K562 (cell line): Measurements from ENCODE around the gene CBX3. TPM values are rescaled to one million over a fixed set of nuclear protein-coding genes. Genes with fewer than 3 reads are reported as not detected.
A peak's percentile ranks its signal among the peaks of the same experiment; 100 is the strongest.

Experiments used
- BHLHE40 ChIP-seq: IDR thresholded peaks from 2 replicates; pipeline ENCODE4 v1.6.1; 2011; ENCODE audit warnings: low read length, improper control_type of control experiment
- CHD2 ChIP-seq: IDR thresholded peaks from 2 replicates; pipeline ENCODE4 v1.6.1; 2011; ENCODE audit warnings: low read depth, low read length
- COPS2 ChIP-seq: fragments of 450-650 bp; conservative IDR thresholded peaks from 2 replicates; pipeline ENCODE4 v1.6.1; 2016; ENCODE audit warnings: mild to moderate bottlenecking, moderate library complexity
- HDAC1 ChIP-seq, 2 experiments: fragments of 450-650 bp; IDR thresholded peaks; 2 replicates each; pipeline ENCODE4 v1.6.1; 2016 to 2017; ENCODE audit warnings: inconsistent platforms in 1 of 2, mild to moderate bottlenecking in 1 of 2, moderate library complexity in 1 of 2
- NUFIP1 ChIP-seq: fragments of 450-650 bp; IDR thresholded peaks from 2 replicates; pipeline ENCODE4 v1.6.1; 2018; ENCODE audit not compliant: partially characterized antibody
- RAD51 ChIP-seq: fragments of 450-650 bp; IDR thresholded peaks from 2 replicates; pipeline ENCODE4 v1.7.1; 2016; ENCODE audit warnings: low read depth, mild to moderate bottlenecking, borderline replicate concordance
- THRAP3 ChIP-seq: fragments of 450-650 bp; IDR thresholded peaks from 2 replicates; pipeline ENCODE4 v1.6.1; 2016; ENCODE audit warnings: mild to moderate bottlenecking, inconsistent platforms, borderline replicate concordance
- U2AF1 ChIP-seq: fragments of 200-400 bp; formaldehyde crosslinking; optimal IDR thresholded peaks from 2 replicates; pipeline ENCODE3; 2017; ENCODE audit warnings: mild to moderate bottlenecking, low read depth, low read length, moderate library complexity
- ZNF134 ChIP-seq: fragments of 250-450 bp; sonication (Bioruptor Pico); conservative IDR thresholded peaks from 2 replicates; pipeline ENCODE4 v1.4.0; 2020
- ZNF253 ChIP-seq: fragments of 250-450 bp; sonication (Bioruptor Pico); conservative IDR thresholded peaks from 2 replicates; pipeline ENCODE4 v1.6.1; 2021; ENCODE audit warnings: mild to moderate bottlenecking
- ZNF699 ChIP-seq: fragments of 250-450 bp; sonication (Bioruptor Pico); IDR thresholded peaks from 2 replicates; pipeline ENCODE4 v1.8.0; 2021; ENCODE audit warnings: mild to moderate bottlenecking, moderate library complexity; ENCODE audit not compliant: insufficient replicate concordance
- ZNF76 ChIP-seq: fragments of 250-450 bp; sonication (Bioruptor Pico); IDR thresholded peaks from 2 replicates; pipeline ENCODE4 v1.4.0; 2020; ENCODE audit warnings: mild to moderate bottlenecking, moderate library complexity, borderline replicate concordance
- polyA plus RNA-seq, 8 experiments: library from polyadenylated mRNA; depleted of rRNA in 4 of 8; stranded (reverse) in 5 of 8; unstranded in 3 of 8; fragments of >200 nt; fragmentation: Nextera tagmentation in 2 of 8; fragmentation: Illumina TruSeq in 1 of 8; extraction: Ambion mirVana in 2 of 8; extraction: Trizol in 1 of 8; gene quantifications; 2 replicates each; pipeline versions ENCODE4 v1.2.1 to v1.2.3, GENCODE V29; 2011 to 2014; ENCODE audit warnings: inconsistent platforms in 1 of 8, missing spikeins in 1 of 8
- total RNA-seq, 7 experiments: library from RNA; depleted of rRNA in 6 of 7; stranded (reverse); fragments of >200 nt in 6 of 7; fragmentation: Illumina TruSeq in 2 of 7; extraction: Trizol in 2 of 7; gene quantifications; 2 replicates each; pipeline versions ENCODE4 v1.2.1 to v1.2.3, GENCODE V29; 2011 to 2021; ENCODE audit warnings: low replicate concordance in 1 of 7
- TF ChIP-seq, protein P1 (sequence below): sonication (generic); formaldehyde crosslinking; IDR thresholded peaks from 2 replicates; pipeline ENCODE4 v1.8.0; 2022; ENCODE audit warnings: missing genetic modification reagents, mild to moderate bottlenecking, borderline replicate concordance
- TF ChIP-seq, protein P2 (sequence below), 2 experiments: fragments of 450-650 bp in 1 of 2; sonication (generic) in 1 of 2; formaldehyde crosslinking in 1 of 2; IDR thresholded peaks; 2 replicates each; pipeline versions ENCODE4 v1.7.1 to v1.9.0; 2016 to 2022; ENCODE audit warnings: inconsistent platforms in 1 of 2, mild to moderate bottlenecking in 1 of 2, missing genetic modification reagents in 1 of 2
- TF ChIP-seq, protein P3 (sequence below): sonication (generic); formaldehyde crosslinking; IDR thresholded peaks from 2 replicates; pipeline ENCODE4 v1.8.1; 2023; ENCODE audit warnings: mild to moderate bottlenecking, missing genetic modification reagents, moderate library complexity

The CBX3 gene
- total and polyA plus RNA-seq, 9 of the 15 experiments (the other 6 are each of a cell fraction or from before 2014, with no cell fraction given): 198 to 413 (median 328) TPM

DNA sequence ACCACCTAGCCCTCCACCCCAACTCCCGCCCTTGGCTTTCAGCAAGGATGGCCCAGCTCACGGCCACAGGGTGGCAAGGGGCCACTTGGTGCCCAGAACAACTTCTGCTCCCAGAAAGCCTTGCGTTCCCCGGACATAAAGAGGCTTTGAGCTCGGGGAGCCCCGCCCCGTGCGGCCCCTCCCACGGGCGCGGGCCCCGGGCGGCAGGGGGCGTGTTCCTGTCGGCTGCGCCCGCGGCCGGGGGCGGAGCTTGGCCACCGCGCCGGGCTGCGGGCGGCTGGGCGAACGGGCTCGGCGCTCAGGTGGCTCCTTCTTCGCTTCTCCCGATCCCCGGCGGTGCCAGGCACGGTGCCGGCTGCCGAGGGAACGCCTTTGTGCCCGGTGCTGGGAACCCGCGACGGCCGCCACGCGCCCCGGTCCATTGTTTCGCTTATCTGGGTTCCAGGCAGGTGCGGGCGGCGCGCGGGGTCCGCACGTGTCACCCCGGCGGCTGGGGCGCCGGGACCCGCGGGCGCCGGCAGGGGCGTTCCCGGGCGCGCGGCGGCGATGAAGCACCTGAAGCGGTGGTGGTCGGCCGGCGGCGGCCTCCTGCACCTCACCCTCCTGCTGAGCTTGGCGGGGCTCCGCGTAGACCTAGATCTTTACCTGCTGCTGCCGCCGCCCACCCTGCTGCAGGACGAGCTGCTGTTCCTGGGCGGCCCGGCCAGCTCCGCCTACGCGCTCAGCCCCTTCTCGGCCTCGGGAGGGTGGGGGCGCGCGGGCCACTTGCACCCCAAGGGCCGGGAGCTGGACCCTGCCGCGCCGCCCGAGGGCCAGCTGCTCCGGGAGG, 49.4 kb upstream of the CBX3 start, which contains the start of gene NFE2L3 (continued):
- TF ChIP-seq, protein P1, sequence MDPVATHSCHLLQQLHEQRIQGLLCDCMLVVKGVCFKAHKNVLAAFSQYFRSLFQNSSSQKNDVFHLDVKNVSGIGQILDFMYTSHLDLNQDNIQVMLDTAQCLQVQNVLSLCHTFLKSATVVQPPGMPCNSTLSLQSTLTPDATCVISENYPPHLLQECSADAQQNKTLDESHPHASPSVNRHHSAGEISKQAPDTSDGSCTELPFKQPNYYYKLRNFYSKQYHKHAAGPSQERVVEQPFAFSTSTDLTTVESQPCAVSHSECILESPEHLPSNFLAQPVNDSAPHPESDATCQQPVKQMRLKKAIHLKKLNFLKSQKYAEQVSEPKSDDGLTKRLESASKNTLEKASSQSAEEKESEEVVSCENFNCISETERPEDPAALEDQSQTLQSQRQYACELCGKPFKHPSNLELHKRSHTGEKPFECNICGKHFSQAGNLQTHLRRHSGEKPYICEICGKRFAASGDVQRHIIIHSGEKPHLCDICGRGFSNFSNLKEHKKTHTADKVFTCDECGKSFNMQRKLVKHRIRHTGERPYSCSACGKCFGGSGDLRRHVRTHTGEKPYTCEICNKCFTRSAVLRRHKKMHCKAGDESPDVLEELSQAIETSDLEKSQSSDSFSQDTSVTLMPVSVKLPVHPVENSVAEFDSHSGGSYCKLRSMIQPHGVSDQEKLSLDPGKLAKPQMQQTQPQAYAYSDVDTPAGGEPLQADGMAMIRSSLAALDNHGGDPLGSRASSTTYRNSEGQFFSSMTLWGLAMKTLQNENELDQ: no peak
- no peak for TF ChIP-seq U2AF1
- no peak for TF ChIP-seq ZNF76 (CRISPR knock-in tag)
- no peak for TF ChIP-seq ZNF253 (CRISPR knock-in tag)
- TF ChIP-seq BHLHE40: peak; percentile 76
- TF ChIP-seq ZNF134 (CRISPR knock-in tag): no peak
- TF ChIP-seq CHD2: no peak
- TF ChIP-seq ZNF699 (CRISPR knock-in tag): no peak
- TF ChIP-seq, protein P2, sequence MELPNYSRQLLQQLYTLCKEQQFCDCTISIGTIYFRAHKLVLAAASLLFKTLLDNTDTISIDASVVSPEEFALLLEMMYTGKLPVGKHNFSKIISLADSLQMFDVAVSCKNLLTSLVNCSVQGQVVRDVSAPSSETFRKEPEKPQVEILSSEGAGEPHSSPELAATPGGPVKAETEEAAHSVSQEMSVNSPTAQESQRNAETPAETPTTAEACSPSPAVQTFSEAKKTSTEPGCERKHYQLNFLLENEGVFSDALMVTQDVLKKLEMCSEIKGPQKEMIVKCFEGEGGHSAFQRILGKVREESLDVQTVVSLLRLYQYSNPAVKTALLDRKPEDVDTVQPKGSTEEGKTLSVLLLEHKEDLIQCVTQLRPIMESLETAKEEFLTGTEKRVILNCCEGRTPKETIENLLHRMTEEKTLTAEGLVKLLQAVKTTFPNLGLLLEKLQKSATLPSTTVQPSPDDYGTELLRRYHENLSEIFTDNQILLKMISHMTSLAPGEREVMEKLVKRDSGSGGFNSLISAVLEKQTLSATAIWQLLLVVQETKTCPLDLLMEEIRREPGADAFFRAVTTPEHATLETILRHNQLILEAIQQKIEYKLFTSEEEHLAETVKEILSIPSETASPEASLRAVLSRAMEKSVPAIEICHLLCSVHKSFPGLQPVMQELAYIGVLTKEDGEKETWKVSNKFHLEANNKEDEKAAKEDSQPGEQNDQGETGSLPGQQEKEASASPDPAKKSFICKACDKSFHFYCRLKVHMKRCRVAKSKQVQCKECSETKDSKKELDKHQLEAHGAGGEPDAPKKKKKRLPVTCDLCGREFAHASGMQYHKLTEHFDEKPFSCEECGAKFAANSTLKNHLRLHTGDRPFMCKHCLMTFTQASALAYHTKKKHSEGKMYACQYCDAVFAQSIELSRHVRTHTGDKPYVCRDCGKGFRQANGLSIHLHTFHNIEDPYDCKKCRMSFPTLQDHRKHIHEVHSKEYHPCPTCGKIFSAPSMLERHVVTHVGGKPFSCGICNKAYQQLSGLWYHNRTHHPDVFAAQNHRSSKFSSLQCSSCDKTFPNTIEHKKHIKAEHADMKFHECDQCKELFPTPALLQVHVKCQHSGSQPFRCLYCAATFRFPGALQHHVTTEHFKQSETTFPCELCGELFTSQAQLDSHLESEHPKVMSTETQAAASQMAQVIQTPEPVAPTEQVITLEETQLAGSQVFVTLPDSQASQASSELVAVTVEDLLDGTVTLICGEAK (IDR thresholded peaks at IDR 0.05): no peak
- TF ChIP-seq, protein P2 (CRISPR knock-in tag; IDR thresholded peaks at IDR 0.05): no peak
- TF ChIP-seq, protein P3, sequence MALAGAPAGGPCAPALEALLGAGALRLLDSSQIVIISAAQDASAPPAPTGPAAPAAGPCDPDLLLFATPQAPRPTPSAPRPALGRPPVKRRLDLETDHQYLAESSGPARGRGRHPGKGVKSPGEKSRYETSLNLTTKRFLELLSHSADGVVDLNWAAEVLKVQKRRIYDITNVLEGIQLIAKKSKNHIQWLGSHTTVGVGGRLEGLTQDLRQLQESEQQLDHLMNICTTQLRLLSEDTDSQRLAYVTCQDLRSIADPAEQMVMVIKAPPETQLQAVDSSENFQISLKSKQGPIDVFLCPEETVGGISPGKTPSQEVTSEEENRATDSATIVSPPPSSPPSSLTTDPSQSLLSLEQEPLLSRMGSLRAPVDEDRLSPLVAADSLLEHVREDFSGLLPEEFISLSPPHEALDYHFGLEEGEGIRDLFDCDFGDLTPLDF (CRISPR knock-in tag): no peak
- TF ChIP-seq NUFIP1: no peak
- TF ChIP-seq RAD51: no peak
- TF ChIP-seq HDAC1 (IDR thresholded peaks at IDR 0.05): no peak
- TF ChIP-seq COPS2: no peak
- no peak for TF ChIP-seq THRAP3
